Kidney (tissue), 14 donors: Measurements from ENCODE around the gene L3MBTL4. TPM values are rescaled to one million over a fixed set of nuclear protein-coding genes. Genes with fewer than 3 reads are reported as not detected.
"Not testable (repeated sequence)": the region's sequence is repeated elsewhere in the genome, so short reads cannot be mapped to it uniquely, and the experiment has no call there.

ENCODE experiments used
- DNase-seq, 5 donors: peaks; one replicate each; pipeline ENCODE4 v3.0.0-alpha.2; 2013 to 2020
- FAIRE-seq: peaks from 2 replicates; lab custom pipeline; 2012; peaks lifted over from hg19 to GRCh38; lab: Jason Lieb, UNC
- H3K27ac ChIP-seq, 2 donors: one replicate each; pipeline ENCODE4 v1.7.0; 2013; ENCODE audit warnings: low read depth in 2 of 2, low read length in 2 of 2, inconsistent platforms in 1 of 2
- H3K27me3 ChIP-seq: one replicate; pipeline ENCODE4 v1.7.1; 2013; ENCODE audit warnings: low read length, inconsistent platforms; ENCODE audit not compliant: control insufficient read depth, insufficient read depth
- H3K36me3 ChIP-seq, 3 donors: one replicate each; pipeline versions ENCODE4 v1.7.0 to v1.7.1; 2013; ENCODE audit warnings: low read length in 3 of 3, control low read depth in 1 of 3, inconsistent platforms in 1 of 3; ENCODE audit not compliant: insufficient read depth in 3 of 3, control insufficient read depth in 2 of 3
- H3K4me1 ChIP-seq, 3 donors: one replicate each; pipeline versions ENCODE4 v1.7.0 to v1.7.1; 2013; ENCODE audit warnings: low read length in 3 of 3, inconsistent platforms in 1 of 3, low read depth in 1 of 3; ENCODE audit not compliant: control insufficient read depth in 2 of 3, insufficient read depth in 2 of 3
- H3K4me3 ChIP-seq, 3 donors: one replicate each; pipeline versions ENCODE4 v1.7.0 to v1.8.1; 2013; ENCODE audit warnings: low read length in 3 of 3, control low read depth in 1 of 3, inconsistent platforms in 1 of 3
- H3K9ac ChIP-seq, 3 donors: one replicate each; pipeline versions ENCODE4 v1.7.0 to v1.7.1; 2013; ENCODE audit warnings: low read length in 3 of 3, control low read depth in 1 of 3, inconsistent platforms in 1 of 3
- H3K9me3 ChIP-seq, 3 donors: one replicate each; pipeline versions ENCODE4 v1.7.0 to v1.7.1; 2013; ENCODE audit warnings: low read length in 3 of 3, control low read depth in 1 of 3, inconsistent platforms in 1 of 3; ENCODE audit not compliant: control insufficient read depth in 2 of 3, insufficient read depth in 1 of 3
- intact Hi-C: fragments of 100-400 bp; cut with DNase I; formaldehyde crosslinking; loops from one replicate; pipeline ENCODE4 v1.11.1; 2022
- polyA plus RNA-seq: library from polyadenylated mRNA; stranded (reverse); fragments of 350-450 nt; fragmentation: Illumina TruSeq; extraction: RNeasy Lipid Tissue Mini Kit (QIAGEN cat#74804); gene quantifications from one replicate; pipeline ENCODE4 v1.2.3, GENCODE V29; 2014; ENCODE audit warnings: low read depth, low replicate concordance; ENCODE audit not compliant: insufficient read depth
- total RNA-seq: library from RNA; stranded (reverse); fragmentation: NEBNext Ultra II Directional; extraction: Animal tissue kit (Norgen Biotek cat#: 25700); gene quantifications from one replicate; pipeline ENCODE4 v1.2.1, GENCODE V29; 2021
- TF ChIP-seq, protein P1 (sequence below): IDR thresholded peaks from 3 replicates; pipeline ENCODE4 v1.5.1; 2012; ENCODE audit warnings: mild to moderate bottlenecking, moderate library complexity, borderline replicate concordance; ENCODE audit not compliant: insufficient read depth; ENCODE audit errors: extremely low read depth
- donor health status: control.
- donor health status: control.
- donor health status: control.
- donor health status: control.
- donor health status: control.
- donor health status: DM: yes; HTN: yes; CAD: no.
- donor health status: Normal renal cell carcinoma (clear cell type).

The L3MBTL4 gene
- total and polyA plus RNA-seq, 2 donors from 2014 or later: 3.9 to 15.2 TPM

DNA sequence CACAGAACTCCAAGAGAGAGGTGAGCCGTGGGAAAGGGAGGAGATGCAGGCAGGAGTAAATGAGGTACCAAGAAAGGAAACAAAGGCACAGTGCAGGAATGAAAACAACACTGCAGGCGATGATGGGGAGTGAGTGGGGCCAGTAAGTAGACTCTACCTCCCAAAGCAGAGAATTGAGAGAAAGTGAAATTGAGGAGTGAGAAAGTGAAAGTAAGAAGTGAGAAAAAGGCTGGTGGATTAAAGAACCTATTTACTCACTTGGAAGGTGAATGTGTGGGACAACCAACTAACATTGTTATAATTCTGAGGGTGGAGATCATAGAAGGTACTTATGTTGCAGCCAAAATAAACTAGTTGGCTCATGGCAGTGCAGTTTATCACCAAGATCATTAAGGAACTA is 326.3 kb downstream of the L3MBTL4 start:
- peaks cover 0 to 5% (median 0%) of the 10 kb centered on the region in 3 donors for H3K36me3 ChIP-seq
- FAIRE-seq: no peak
- no peak overlapping the region for H3K9ac ChIP-seq
- intact Hi-C loops: no loop called here
- no peaks in the 10 kb centered on the region for H3K27me3 ChIP-seq
- TF ChIP-seq, protein P1, sequence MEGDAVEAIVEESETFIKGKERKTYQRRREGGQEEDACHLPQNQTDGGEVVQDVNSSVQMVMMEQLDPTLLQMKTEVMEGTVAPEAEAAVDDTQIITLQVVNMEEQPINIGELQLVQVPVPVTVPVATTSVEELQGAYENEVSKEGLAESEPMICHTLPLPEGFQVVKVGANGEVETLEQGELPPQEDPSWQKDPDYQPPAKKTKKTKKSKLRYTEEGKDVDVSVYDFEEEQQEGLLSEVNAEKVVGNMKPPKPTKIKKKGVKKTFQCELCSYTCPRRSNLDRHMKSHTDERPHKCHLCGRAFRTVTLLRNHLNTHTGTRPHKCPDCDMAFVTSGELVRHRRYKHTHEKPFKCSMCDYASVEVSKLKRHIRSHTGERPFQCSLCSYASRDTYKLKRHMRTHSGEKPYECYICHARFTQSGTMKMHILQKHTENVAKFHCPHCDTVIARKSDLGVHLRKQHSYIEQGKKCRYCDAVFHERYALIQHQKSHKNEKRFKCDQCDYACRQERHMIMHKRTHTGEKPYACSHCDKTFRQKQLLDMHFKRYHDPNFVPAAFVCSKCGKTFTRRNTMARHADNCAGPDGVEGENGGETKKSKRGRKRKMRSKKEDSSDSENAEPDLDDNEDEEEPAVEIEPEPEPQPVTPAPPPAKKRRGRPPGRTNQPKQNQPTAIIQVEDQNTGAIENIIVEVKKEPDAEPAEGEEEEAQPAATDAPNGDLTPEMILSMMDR: no peak
- no peak overlapping the region for H3K27ac ChIP-seq
- DNase-seq: no peak
- no peaks in the 10 kb centered on the region for H3K4me1 ChIP-seq
- no peak overlapping the region for H3K4me3 ChIP-seq
- H3K9me3 ChIP-seq: no peaks in the 10 kb centered on the region

DNA sequence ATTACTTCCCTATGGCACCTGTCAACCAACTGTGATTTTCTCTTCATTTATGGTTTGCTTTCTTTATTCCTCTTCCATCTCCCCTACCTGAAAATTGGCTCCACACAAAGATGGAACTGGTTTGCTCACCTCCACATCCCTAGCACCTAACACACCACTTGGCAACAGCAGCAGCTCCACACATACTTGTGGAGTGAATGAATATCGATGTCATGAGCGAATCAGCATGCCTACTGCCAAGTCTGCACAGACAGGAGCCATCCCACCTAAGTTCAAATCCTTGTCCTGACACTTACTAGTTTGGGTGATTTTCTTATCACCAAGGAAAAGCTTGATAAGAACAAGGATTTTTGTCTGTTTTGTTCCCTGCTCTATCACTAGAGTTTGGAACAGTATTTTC is 328.0 kb downstream of the L3MBTL4 start:
- Histone ChIP-seq H3K36me3 (peaks cover 0 to 5% (median 0%) of the 10 kb centered on the region in 3 donors), H3K9me3 (no peaks in the 10 kb centered on the region), H3K27me3 (no peaks in the 10 kb centered on the region), H3K27ac (no peak overlapping the region), H3K9ac (no peak overlapping the region), H3K4me3 (no peak overlapping the region), H3K4me1 (no peaks in the 10 kb centered on the region)
- TF ChIP-seq, protein P1: no peak
- FAIRE-seq (no peak), DNase-seq (no peak)
- intact Hi-C loops: no loop called here

DNA sequence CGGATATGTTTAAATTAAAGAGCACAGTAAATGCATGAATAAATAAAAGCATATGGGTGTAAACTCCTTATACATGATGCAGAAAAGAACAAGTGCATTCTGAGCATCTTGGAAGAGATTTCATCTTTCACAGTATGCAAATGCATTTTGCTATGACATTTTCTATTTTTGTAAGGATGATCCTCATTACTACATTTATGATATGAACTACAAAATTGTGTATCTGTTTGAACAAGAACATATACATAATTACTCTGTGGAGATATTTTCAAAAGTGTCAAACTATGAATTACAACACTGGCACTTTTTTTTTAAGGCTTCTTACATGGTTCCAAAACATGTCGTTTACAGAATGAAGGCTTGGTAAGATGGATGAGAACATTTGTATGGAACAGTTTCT is 335.3 kb downstream of the L3MBTL4 start:
- FAIRE-seq (no peak), DNase-seq (no peak)
- Histone ChIP-seq H3K27me3 (no peaks in the 10 kb centered on the region), H3K4me1 (no peaks in the 10 kb centered on the region), H3K4me3 (no peak overlapping the region), H3K9me3 (no peaks in the 10 kb centered on the region), H3K36me3 (no peaks in the 10 kb centered on the region), H3K27ac (no peak overlapping the region), H3K9ac (no peak overlapping the region)
- intact Hi-C loops: no loop called here
- TF ChIP-seq, protein P1: no peak

DNA sequence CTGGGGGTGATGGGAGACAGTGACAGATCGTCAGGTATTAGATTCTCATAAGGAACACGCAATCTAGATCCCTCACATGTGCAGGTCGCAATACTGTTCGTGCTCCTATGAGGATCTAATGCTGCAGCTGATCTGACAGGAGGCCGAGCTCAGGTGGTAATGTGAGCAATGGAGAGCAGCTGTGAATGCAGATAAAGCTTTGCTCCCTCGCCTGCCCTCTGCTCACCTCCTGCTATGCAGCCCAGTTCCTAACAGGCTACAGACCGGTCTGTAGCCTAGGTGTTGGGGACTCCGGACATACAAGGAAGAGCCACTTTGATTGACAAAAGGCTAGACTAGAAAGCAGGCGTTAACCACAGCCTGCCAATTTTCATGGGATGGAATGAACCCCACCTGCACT is 335.8 kb downstream of the L3MBTL4 start:
- H3K9me3 ChIP-seq: no peaks in the 10 kb centered on the region
- no peaks in the 10 kb centered on the region for H3K36me3 ChIP-seq
- H3K4me3 ChIP-seq: no peak overlapping the region
- H3K27ac ChIP-seq: no peak overlapping the region
- TF ChIP-seq, protein P1: no peak
- FAIRE-seq (no peak), DNase-seq (no peak)
- no peaks in the 10 kb centered on the region for H3K27me3 ChIP-seq
- intact Hi-C loops: no loop called here
- no peak overlapping the region for H3K9ac ChIP-seq
- H3K4me1 ChIP-seq: no peaks in the 10 kb centered on the region

DNA sequence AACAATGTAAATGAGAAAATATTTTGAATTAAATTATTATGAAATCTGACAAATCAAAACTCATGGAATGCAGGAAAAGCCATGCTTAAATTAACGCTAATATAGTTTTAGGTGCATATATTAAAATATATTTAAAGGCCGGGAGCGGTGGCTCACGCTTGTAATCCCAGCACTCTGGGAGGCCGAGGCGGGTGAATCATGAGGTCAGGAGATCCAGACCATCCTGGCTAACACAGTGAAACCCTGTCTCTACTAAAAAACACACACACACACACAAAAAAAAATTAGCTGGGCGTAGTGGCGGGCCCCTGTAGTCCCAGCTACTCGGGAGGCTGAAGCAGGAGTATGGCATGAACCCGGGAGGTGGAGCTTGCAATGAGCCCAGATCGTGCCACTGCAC is 342.3 kb downstream of the L3MBTL4 start:
- H3K4me1 ChIP-seq, H3K27ac ChIP-seq, intact Hi-C loops, FAIRE-seq, H3K9ac ChIP-seq, H3K9me3 ChIP-seq, DNase-seq, H3K4me3 ChIP-seq, H3K36me3 ChIP-seq, H3K27me3 ChIP-seq: not testable (repeated sequence)
